Measurements from ENCODE around the gene OPCML. TPM values are rescaled to one million over a fixed set of nuclear protein-coding genes. Genes with fewer than 3 reads are reported as not detected.

OPCML gene
- total and polyA plus RNA-seq, 2 experiments from 2014 or later, result 0.21 to 0.51 TPM

- Histone ChIP-seq H3K27ac (no peak overlapping the region), H3K27me3 (peaks cover 51% of the 10 kb centered on the region), H3K4me1 (ENCODE audit: low read depth) (no peaks in the 10 kb centered on the region), H3K9me3 (ENCODE audit: low read depth) (no peaks in the 10 kb centered on the region), H3K4me3 (no peak overlapping the region), H3K36me3 (no peaks in the 10 kb centered on the region)
- no peak for TF ChIP-seq CTCF (IDR thresholded peaks at IDR 0.05; ENCODE audit: low read depth, low read length)
- no peak for DNase-seq (ENCODE audit: low read depth in 1 of 2, low spot score in 1 of 2)
Measured at GRCh38 chr11:132941761-132942160, 590.5 kb downstream of the OPCML start.

- peak; percentile 87 for TF ChIP-seq CTCF (IDR thresholded peaks at IDR 0.05; ENCODE audit: low read depth, low read length)
- Histone ChIP-seq H3K9me3 (ENCODE audit: low read depth) (no peaks in the 10 kb centered on the region), H3K27me3 (peaks cover 45% of the 10 kb centered on the region), H3K4me3 (no peak overlapping the region), H3K4me1 (ENCODE audit: low read depth) (no peaks in the 10 kb centered on the region), H3K27ac (no peak overlapping the region), H3K36me3 (no peaks in the 10 kb centered on the region)
- peak; percentile 52 to 55 for DNase-seq (ENCODE audit: low read depth in 1 of 2, low spot score in 1 of 2)
Measured at GRCh38 chr11:132941024-132941646, 591.2 kb downstream of the OPCML start.

GRCh38 chr11:132937016-132937415 lies 595.3 kb downstream of the OPCML start:
- Histone ChIP-seq H3K4me3 (no peak overlapping the region), H3K9me3 (ENCODE audit: low read depth) (no peaks in the 10 kb centered on the region), H3K36me3 (no peaks in the 10 kb centered on the region), H3K4me1 (ENCODE audit: low read depth) (no peaks in the 10 kb centered on the region), H3K27me3 (peaks cover 6% of the 10 kb centered on the region), H3K27ac (no peak overlapping the region)
- DNase-seq (ENCODE audit: low read depth in 1 of 2, low spot score in 1 of 2), result no peak
- no peak for TF ChIP-seq CTCF (IDR thresholded peaks at IDR 0.05; ENCODE audit: low read depth, low read length)

- Histone ChIP-seq H3K9me3 (ENCODE audit: low read depth) (no peaks in the 10 kb centered on the region), H3K4me1 (ENCODE audit: low read depth) (no peaks in the 10 kb centered on the region), H3K27ac (no peak overlapping the region), H3K27me3 (no peaks in the 10 kb centered on the region), H3K4me3 (no peak overlapping the region), H3K36me3 (no peaks in the 10 kb centered on the region)
- no peak for DNase-seq (ENCODE audit: low read depth in 1 of 2, low spot score in 1 of 2)
- TF ChIP-seq CTCF (IDR thresholded peaks at IDR 0.05; ENCODE audit: low read depth, low read length), result no peak
Measured at GRCh38 chr11:132935383-132935782, 596.9 kb downstream of the OPCML start.

GRCh38 chr11:132933703-132934102 lies 598.6 kb downstream of the OPCML start:
- no peaks in the 10 kb centered on the region for H3K4me1 ChIP-seq (ENCODE audit: low read depth)
- no peaks in the 10 kb centered on the region for H3K27me3 ChIP-seq
- DNase-seq (ENCODE audit: low read depth in 1 of 2, low spot score in 1 of 2), result no peak
- no peak overlapping the region for H3K4me3 ChIP-seq
- H3K36me3 ChIP-seq, result no peaks in the 10 kb centered on the region
- no peak overlapping the region for H3K27ac ChIP-seq
- no peak for TF ChIP-seq CTCF (IDR thresholded peaks at IDR 0.05; ENCODE audit: low read depth, low read length)
- no peaks in the 10 kb centered on the region for H3K9me3 ChIP-seq (ENCODE audit: low read depth)

Data from cardiac muscle cell (in vitro differentiated cells and primary cell).